Astrocyte (in vitro differentiated cells and primary cell): Measurements from ENCODE around the gene RNF157. TPM values are rescaled to one million over a fixed set of nuclear protein-coding genes. Genes with fewer than 3 reads are reported as not detected.

Experiments
- DNase-seq: peaks from one replicate; pipeline ENCODE4 v3.0.0-alpha.2; 2010; ENCODE audit warnings: low read depth
- FAIRE-seq: peaks from 2 replicates; lab custom pipeline; 2011; peaks lifted over from hg19 to GRCh38; lab: Jason Lieb, UNC
- H2AFZ ChIP-seq: 2 replicates; pipeline ENCODE4 v1.6.0; 2012; ENCODE audit warnings: low read depth, low read length, inconsistent platforms
- H3K27ac ChIP-seq: 2 replicates; pipeline ENCODE4 v1.5.1; 2011; ENCODE audit warnings: low read depth, low read length, inconsistent platforms
- H3K27me3 ChIP-seq: 2 replicates; pipeline ENCODE4 v1.6.0; 2011; ENCODE audit warnings: low read length, inconsistent platforms; ENCODE audit not compliant: insufficient read depth
- H3K36me3 ChIP-seq: 2 replicates; pipeline ENCODE4 v1.5.1; 2011; ENCODE audit warnings: low read length, inconsistent platforms; ENCODE audit not compliant: insufficient read depth
- H3K4me1 ChIP-seq: 2 replicates; pipeline ENCODE4 v1.5.1; 2011; ENCODE audit warnings: low read length, inconsistent platforms; ENCODE audit not compliant: insufficient read depth
- H3K4me2 ChIP-seq: 2 replicates; pipeline ENCODE4 v1.6.0; 2012; ENCODE audit warnings: low read length, inconsistent platforms
- H3K4me3 ChIP-seq: 2 replicates; pipeline ENCODE4 v1.5.1; 2011; ENCODE audit warnings: low read depth, mild to moderate bottlenecking, low read length, inconsistent platforms; ENCODE audit not compliant: insufficient read depth
- H3K79me2 ChIP-seq: 2 replicates; pipeline ENCODE4 v1.6.0; 2012; ENCODE audit warnings: mild to moderate bottlenecking, low read length, inconsistent platforms; ENCODE audit not compliant: insufficient read depth
- H3K9ac ChIP-seq: 2 replicates; pipeline ENCODE4 v1.6.0; 2012; ENCODE audit warnings: mild to moderate bottlenecking, low read length, inconsistent platforms
- H3K9me3 ChIP-seq: 2 replicates; pipeline ENCODE4 v1.5.1; 2012; ENCODE audit warnings: low read depth, mild to moderate bottlenecking, low read length, inconsistent platforms; ENCODE audit not compliant: insufficient read depth
- H4K20me1 ChIP-seq: 2 replicates; pipeline ENCODE4 v1.6.0; 2012; ENCODE audit warnings: low read length, inconsistent platforms; ENCODE audit not compliant: insufficient read depth
- H3K27ac Mint-ChIP-seq: one replicate; pipeline ENCODE4 v1.8.0; 2021; ENCODE audit warnings: mild to moderate bottlenecking, mixed read lengths; ENCODE audit not compliant: unreplicated experiment
- H3K27me3 Mint-ChIP-seq: one replicate; pipeline ENCODE4 v1.8.0; 2021; ENCODE audit warnings: low read depth, mixed read lengths; ENCODE audit not compliant: unreplicated experiment
- H3K36me3 Mint-ChIP-seq: one replicate; pipeline ENCODE4 v1.8.0; 2021; ENCODE audit warnings: low read depth, mixed read lengths; ENCODE audit not compliant: unreplicated experiment
- H3K4me1 Mint-ChIP-seq: one replicate; pipeline ENCODE4 v1.8.0; 2021; ENCODE audit warnings: low read depth, mixed read lengths; ENCODE audit not compliant: unreplicated experiment
- H3K4me3 Mint-ChIP-seq: one replicate; pipeline ENCODE4 v1.8.0; 2021; ENCODE audit warnings: mild to moderate bottlenecking, moderate library complexity, mixed read lengths; ENCODE audit not compliant: unreplicated experiment
- H3K9me3 Mint-ChIP-seq: one replicate; pipeline ENCODE4 v1.8.0; 2021; ENCODE audit warnings: mild to moderate bottlenecking, mixed read lengths; ENCODE audit not compliant: unreplicated experiment
- CTCF ChIP-seq: IDR thresholded peaks from 2 replicates; pipeline ENCODE4 v1.5.1; 2011; ENCODE audit warnings: low read depth, mild to moderate bottlenecking, inconsistent platforms, low read length, moderate library complexity; ENCODE audit not compliant: insufficient read depth
- EZH2 ChIP-seq: IDR thresholded peaks from 2 replicates; pipeline ENCODE4 v1.6.1; 2012; ENCODE audit warnings: mild to moderate bottlenecking, low read length, inconsistent platforms; ENCODE audit not compliant: insufficient read depth
- total RNA-seq: library from RNA; stranded (reverse); gene quantifications from 2 replicates; pipeline ENCODE4 v1.2.1, GENCODE V29; 2021

Gene RNF157
- total RNA-seq, 1 donor from 2014 or later, result 1.4 TPM

GRCh38 chr17:76123191-76123499 is 117.1 kb downstream of the RNF157 start:
- H3K4me3 ChIP-seq, result no peak overlapping the region
- no peak for FAIRE-seq
- H3K79me2 ChIP-seq, result no peaks in the 10 kb centered on the region
- no peaks in the 10 kb centered on the region for H3K9me3 ChIP-seq
- no peak for DNase-seq
- no peaks in the 10 kb centered on the region for H4K20me1 ChIP-seq
- Mint-ChIP-seq H3K27ac (no peak overlapping the region), H3K4me3 (no peak overlapping the region), H3K4me1 (no peaks in the 10 kb centered on the region), H3K36me3 (no peaks in the 10 kb centered on the region), H3K27me3 (peaks cover 41% of the 10 kb centered on the region), H3K9me3 (no peaks in the 10 kb centered on the region)
- H3K27ac ChIP-seq, result no peak overlapping the region
- H3K4me1 ChIP-seq, result peaks cover 4% of the 10 kb centered on the region
- no peak overlapping the region for H3K9ac ChIP-seq
- H2AFZ ChIP-seq, result no peak overlapping the region
- no peak overlapping the region for H3K4me2 ChIP-seq
- H3K36me3 ChIP-seq, result no peaks in the 10 kb centered on the region
- H3K27me3 ChIP-seq, result no peaks in the 10 kb centered on the region
- TF ChIP-seq EZH2 (no peak), CTCF (no peak)

- Histone ChIP-seq H2AFZ (peak overlapping the region; percentile 55), H3K4me1 (peaks cover 4% of the 10 kb centered on the region), H3K4me3 (no peak overlapping the region), H3K79me2 (no peaks in the 10 kb centered on the region), H3K4me2 (no peak overlapping the region), H3K36me3 (no peaks in the 10 kb centered on the region), H4K20me1 (no peaks in the 10 kb centered on the region), H3K9me3 (no peaks in the 10 kb centered on the region), H3K9ac (no peak overlapping the region), H3K27me3 (no peaks in the 10 kb centered on the region), H3K27ac (no peak overlapping the region)
- H3K27me3 Mint-ChIP-seq, result peaks cover 41% of the 10 kb centered on the region
- DNase-seq, result no peak
- H3K9me3 Mint-ChIP-seq, result no peaks in the 10 kb centered on the region
- H3K4me3 Mint-ChIP-seq, result no peak overlapping the region
- no peak overlapping the region for H3K27ac Mint-ChIP-seq
- TF ChIP-seq EZH2, result no peak
- TF ChIP-seq CTCF, result no peak
- no peak for FAIRE-seq
- H3K4me1 Mint-ChIP-seq, result no peaks in the 10 kb centered on the region
- H3K36me3 Mint-ChIP-seq, result no peaks in the 10 kb centered on the region
Observed at GRCh38 chr17:76122431-76123190, 117.7 kb downstream of the RNF157 start.

- Histone ChIP-seq H3K4me3 (no peak overlapping the region), H3K36me3 (no peaks in the 10 kb centered on the region), H3K4me2 (peak overlapping the region; percentile 81), H3K27me3 (no peaks in the 10 kb centered on the region), H3K4me1 (peaks cover 4% of the 10 kb centered on the region), H3K9ac (peak overlapping the region; percentile 61), H2AFZ (peak overlapping the region; percentile 55), H3K27ac (no peak overlapping the region), H3K79me2 (no peaks in the 10 kb centered on the region), H4K20me1 (no peaks in the 10 kb centered on the region), H3K9me3 (no peaks in the 10 kb centered on the region)
- Mint-ChIP-seq H3K27ac (no peak overlapping the region), H3K4me3 (no peak overlapping the region), H3K36me3 (no peaks in the 10 kb centered on the region), H3K27me3 (peaks cover 37% of the 10 kb centered on the region), H3K9me3 (no peaks in the 10 kb centered on the region), H3K4me1 (no peaks in the 10 kb centered on the region)
- no peak for TF ChIP-seq EZH2
- TF ChIP-seq CTCF, result no peak
- DNase-seq (no peak), FAIRE-seq (no peak)
Observed at GRCh38 chr17:76121932-76122430, 118.3 kb downstream of the RNF157 start.
